Stomach (tissue), 9 donors: ENCODE results near the gene SOX5. TPM values are rescaled to one million over a fixed set of nuclear protein-coding genes. Genes with fewer than 3 reads are reported as not detected.

Experiments used
- DNase-seq, 2 donors: peaks; one replicate each; pipeline versions ENCODE4 v3.0.0 to v3.0.0-alpha.2; 2013 to 2019
- H3K27ac ChIP-seq, 5 donors: fragments of 200-600 bp in 4 of 5; sonication (generic) in 4 of 5; one replicate each; pipeline ENCODE4 v1.5.1; 2013 to 2019; ENCODE audit warnings: mild to moderate bottlenecking in 1 of 5, moderate library complexity in 1 of 5
- H3K27me3 ChIP-seq, 3 donors: fragments of 200-600 bp; sonication (generic); one replicate each; pipeline ENCODE4 v1.5.1; 2017 to 2019; ENCODE audit warnings: mixed run types in 1 of 3
- H3K36me3 ChIP-seq, 4 donors: fragments of 200-600 bp; sonication (generic); 1 replicate in 3 of 4; 2 replicates in 1 of 4; pipeline ENCODE4 v1.5.1; 2016 to 2019
- H3K4me1 ChIP-seq, 4 donors: fragments of 200-600 bp; sonication (generic); one replicate each; pipeline ENCODE4 v1.5.1; 2016 to 2019
- H3K4me3 ChIP-seq, 4 donors: fragments of 200-600 bp; sonication (generic) in 3 of 4; one replicate each; pipeline ENCODE4 v1.5.1; 2016 to 2019; ENCODE audit warnings: mild to moderate bottlenecking in 1 of 4
- H3K9me3 ChIP-seq, 4 donors: fragments of 200-600 bp; sonication (generic); one replicate each; pipeline ENCODE4 v1.5.1; 2016 to 2019
- EP300 ChIP-seq: sonication (generic); formaldehyde crosslinking; IDR thresholded peaks from one replicate; pipeline ENCODE4 v1.6.1; 2017; ENCODE audit warnings: antibody characterized with exemption
- POLR2A ChIP-seq, 4 donors: fragments of 450-650 bp; IDR thresholded peaks; one replicate each; pipeline ENCODE4 v1.6.1; 2016; ENCODE audit warnings: antibody characterized with exemption in 4 of 4, control low read depth in 2 of 4, mild to moderate bottlenecking in 1 of 4, moderate library complexity in 1 of 4
- POLR2AphosphoS5 ChIP-seq, 3 donors: sonication (generic); formaldehyde crosslinking; IDR thresholded peaks; one replicate each; pipeline ENCODE4 v1.6.1; 2016; ENCODE audit warnings: antibody characterized with exemption in 3 of 3
- WGBS, 5 donors: extraction: QIAGEN DNeasy Blood & Tissue Kit in 3 of 5; methylation state at CpG; one replicate each; pipeline versions ENCODE4 v1.1.5 to v1.1.7; 2013 to 2018; 5-methylcytosine and 5-hydroxymethylcytosine counted together
- intact Hi-C: fragments of 100-400 bp; cut with DNase I; formaldehyde crosslinking; loops from one replicate; pipeline ENCODE4 v1.15.1; 2023; ENCODE audit warnings: low total_unique reads
- polyA plus RNA-seq, 3 donors: library from polyadenylated mRNA; stranded (reverse); fragments of 200-250 nt; gene quantifications; one replicate each; pipeline ENCODE4 v1.2.3, GENCODE V29; 2013
- total RNA-seq, 5 donors: library from RNA; depleted of rRNA; stranded (reverse); fragments of >200 nt; gene quantifications; one replicate each; pipeline versions ENCODE4 v1.1.0 to v1.2.3, GENCODE V29; 2014 to 2016
- TF ChIP-seq, protein P1 (sequence below), 7 experiments: fragments of 450-650 bp in 4 of 7; fragments of 200-600 bp in 3 of 7; sonication (generic) in 3 of 7; IDR thresholded peaks; one replicate each; pipeline ENCODE4 v1.5.1; 2016 to 2019; ENCODE audit warnings: antibody characterized with exemption in 7 of 7, control low read depth in 2 of 7, mild to moderate bottlenecking in 1 of 7
- donor health status: healthy with polysubstance abuse.
- donor health status: Bipolar disorder and iron deficiency.
- donor health status: healthy.

Gene SOX5
- total and polyA plus RNA-seq, 8 donors: 0.85 to 57.2 (median 4.6) TPM

DNA sequence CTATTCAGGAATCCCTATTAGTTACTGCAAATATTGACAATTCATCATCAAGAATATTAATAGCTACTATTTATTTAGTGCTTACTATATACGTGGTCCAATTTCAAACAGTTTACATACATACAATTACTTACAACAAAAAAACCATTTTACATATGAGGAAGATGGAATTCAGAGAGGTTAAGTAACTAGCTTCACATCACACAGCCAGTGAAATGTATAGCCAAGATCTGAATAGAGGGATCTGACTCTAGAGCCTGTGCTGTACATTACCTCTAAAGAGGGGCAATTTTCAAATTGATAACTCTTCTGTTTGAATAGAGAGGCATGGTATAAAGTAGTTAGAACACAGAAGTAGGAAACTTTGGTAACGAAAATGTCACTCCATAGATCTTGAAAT lies 18.3 kb downstream of the SOX5 start:
- TF ChIP-seq POLR2A (IDR thresholded peaks at IDR 0.05) (no peak), POLR2AphosphoS5 (IDR thresholded peaks at IDR 0.05) (no peak), EP300 (no peak)
- TF ChIP-seq, protein P1, sequence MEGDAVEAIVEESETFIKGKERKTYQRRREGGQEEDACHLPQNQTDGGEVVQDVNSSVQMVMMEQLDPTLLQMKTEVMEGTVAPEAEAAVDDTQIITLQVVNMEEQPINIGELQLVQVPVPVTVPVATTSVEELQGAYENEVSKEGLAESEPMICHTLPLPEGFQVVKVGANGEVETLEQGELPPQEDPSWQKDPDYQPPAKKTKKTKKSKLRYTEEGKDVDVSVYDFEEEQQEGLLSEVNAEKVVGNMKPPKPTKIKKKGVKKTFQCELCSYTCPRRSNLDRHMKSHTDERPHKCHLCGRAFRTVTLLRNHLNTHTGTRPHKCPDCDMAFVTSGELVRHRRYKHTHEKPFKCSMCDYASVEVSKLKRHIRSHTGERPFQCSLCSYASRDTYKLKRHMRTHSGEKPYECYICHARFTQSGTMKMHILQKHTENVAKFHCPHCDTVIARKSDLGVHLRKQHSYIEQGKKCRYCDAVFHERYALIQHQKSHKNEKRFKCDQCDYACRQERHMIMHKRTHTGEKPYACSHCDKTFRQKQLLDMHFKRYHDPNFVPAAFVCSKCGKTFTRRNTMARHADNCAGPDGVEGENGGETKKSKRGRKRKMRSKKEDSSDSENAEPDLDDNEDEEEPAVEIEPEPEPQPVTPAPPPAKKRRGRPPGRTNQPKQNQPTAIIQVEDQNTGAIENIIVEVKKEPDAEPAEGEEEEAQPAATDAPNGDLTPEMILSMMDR (IDR thresholded peaks at IDR 0.05): no peak
- intact Hi-C loops: no loop called here
- H3K9me3 ChIP-seq: peaks cover 0 to 5% (median 0%) of the 10 kb centered on the region in 4 donors
- DNase-seq: no peak
- 56 to 75% (median 72%) methylated on average over 2 of the region's 2 CpGs for WGBS, 5 donors
- no peaks in the 10 kb centered on the region for H3K36me3 ChIP-seq
- H3K27ac ChIP-seq: no peak overlapping the region
- no peak overlapping the region for H3K4me3 ChIP-seq
- no peaks in the 10 kb centered on the region for H3K4me1 ChIP-seq
- H3K27me3 ChIP-seq: no peaks in the 10 kb centered on the region

DNA sequence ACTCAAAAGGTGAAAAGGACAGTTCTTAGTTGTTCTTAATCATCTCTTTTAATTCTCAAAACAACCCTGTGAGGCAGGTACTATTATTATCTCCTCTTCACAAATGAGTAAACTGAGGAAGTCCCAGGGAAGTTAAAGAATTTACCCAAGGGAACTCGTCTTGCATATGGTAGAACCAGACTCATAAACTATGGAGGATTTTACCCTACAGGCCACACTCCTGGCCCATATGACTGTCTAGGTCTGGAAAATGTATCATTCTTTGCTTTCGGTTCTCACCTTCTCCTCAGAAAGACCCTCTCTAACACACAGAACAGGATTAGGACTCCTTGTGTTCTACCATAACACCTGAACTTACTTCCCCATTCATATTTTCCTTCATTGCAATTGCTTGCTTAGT lies 18.9 kb downstream of the SOX5 start:
- Histone ChIP-seq H3K36me3 (no peaks in the 10 kb centered on the region), H3K9me3 (peaks cover 0 to 5% (median 0%) of the 10 kb centered on the region in 4 donors), H3K27me3 (no peaks in the 10 kb centered on the region), H3K4me3 (no peak overlapping the region), H3K27ac (no peak overlapping the region), H3K4me1 (no peaks in the 10 kb centered on the region)
- TF ChIP-seq POLR2A (IDR thresholded peaks at IDR 0.05) (no peak), EP300 (no peak), POLR2AphosphoS5 (IDR thresholded peaks at IDR 0.05) (no peak)
- TF ChIP-seq, protein P1 (IDR thresholded peaks at IDR 0.05): no peak
- 81 to 94% (median 93%) methylated on average over 2 of the region's 2 CpGs for WGBS, 5 donors
- DNase-seq: no peak
- intact Hi-C loops: no loop called here

DNA sequence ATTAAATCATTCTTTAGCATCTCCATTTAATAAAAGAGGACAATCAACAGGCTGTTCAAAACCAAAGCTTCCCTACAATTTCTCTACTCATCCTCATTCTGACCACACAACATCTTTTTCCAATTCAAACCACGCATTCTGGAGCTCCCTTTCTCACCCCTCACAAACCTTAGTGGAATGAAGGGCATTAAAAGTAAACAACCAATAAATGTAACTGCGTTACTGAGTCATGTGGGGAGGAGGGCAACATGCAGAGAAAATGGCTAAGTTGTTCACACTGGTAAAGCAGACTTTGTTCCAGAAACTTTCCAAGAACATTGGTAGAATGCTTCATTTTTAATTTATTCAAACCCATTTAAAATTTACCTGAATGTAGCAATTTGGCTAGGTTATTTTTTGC lies 19.6 kb downstream of the SOX5 start:
- intact Hi-C loops: no loop called here
- no peaks in the 10 kb centered on the region for H3K36me3 ChIP-seq

DNA sequence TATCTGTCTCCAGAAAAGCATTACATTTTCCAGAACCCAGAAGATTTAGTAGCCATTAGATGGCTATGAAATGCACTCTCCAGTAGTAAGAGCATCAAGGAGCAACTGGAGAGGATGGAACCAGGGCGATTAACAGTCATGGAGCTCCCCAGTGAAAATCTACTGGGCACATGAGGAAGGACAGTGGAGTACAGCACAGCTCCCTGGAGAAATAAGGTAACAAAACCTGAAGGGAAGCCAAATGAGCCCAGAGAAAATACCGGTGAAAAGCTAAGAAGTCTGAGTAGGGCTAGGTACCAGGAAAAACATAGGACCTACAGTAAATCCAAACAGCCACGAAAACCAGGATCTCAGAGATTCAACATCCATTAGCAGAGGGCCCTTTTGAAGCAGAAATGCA lies 21.6 kb downstream of the SOX5 start:
- H3K9me3 ChIP-seq: peaks cover 0 to 5% (median 0%) of the 10 kb centered on the region in 4 donors
- no peaks in the 10 kb centered on the region for H3K4me1 ChIP-seq
- no peak for DNase-seq
- H3K27ac ChIP-seq: no peak overlapping the region
- no peak for TF ChIP-seq POLR2A (IDR thresholded peaks at IDR 0.05)
- no peak for TF ChIP-seq POLR2AphosphoS5 (IDR thresholded peaks at IDR 0.05)
- TF ChIP-seq, protein P1 (IDR thresholded peaks at IDR 0.05): no peak
- no peak for TF ChIP-seq EP300
- intact Hi-C loops: no loop called here
- H3K36me3 ChIP-seq: no peaks in the 10 kb centered on the region
- no peaks in the 10 kb centered on the region for H3K27me3 ChIP-seq
- WGBS, 5 donors: 85 to 89% (median 87%) methylated on average over 3 of the region's 3 CpGs
- no peak overlapping the region for H3K4me3 ChIP-seq

More for the DNA sequence above, 19.6 kb downstream of the SOX5 start:
- Histone ChIP-seq H3K4me3 (no peak overlapping the region), H3K9me3 (peaks cover 0 to 5% (median 0%) of the 10 kb centered on the region in 4 donors), H3K4me1 (no peaks in the 10 kb centered on the region), H3K27me3 (no peaks in the 10 kb centered on the region), H3K27ac (no peak overlapping the region)
- TF ChIP-seq, protein P1 (IDR thresholded peaks at IDR 0.05): no peak
- TF ChIP-seq POLR2A (IDR thresholded peaks at IDR 0.05) (no peak), POLR2AphosphoS5 (IDR thresholded peaks at IDR 0.05) (no peak), EP300 (no peak)
- no peak for DNase-seq
- WGBS, 5 donors: 72 to 81% (median 77%) methylated on average over 2 of the region's 2 CpGs
